Stimulated activated CD8-positive, alpha-beta memory T cell treated with anti-CD3 and anti-CD28 coated beads, Interleukin-2, amount 100 ng/mL, for 48 hours (primary cell): Measurements from ENCODE around the gene TMEM203.
A peak's percentile ranks its signal among the peaks of the same experiment; 100 is the strongest.

Experiments
- DNase-seq, 2 donors: peaks; one replicate each; pipeline ENCODE4 v3.0.0-alpha.2; 2020; ENCODE audit warnings: low read depth in 2 of 2

Gene TMEM203

DNA sequence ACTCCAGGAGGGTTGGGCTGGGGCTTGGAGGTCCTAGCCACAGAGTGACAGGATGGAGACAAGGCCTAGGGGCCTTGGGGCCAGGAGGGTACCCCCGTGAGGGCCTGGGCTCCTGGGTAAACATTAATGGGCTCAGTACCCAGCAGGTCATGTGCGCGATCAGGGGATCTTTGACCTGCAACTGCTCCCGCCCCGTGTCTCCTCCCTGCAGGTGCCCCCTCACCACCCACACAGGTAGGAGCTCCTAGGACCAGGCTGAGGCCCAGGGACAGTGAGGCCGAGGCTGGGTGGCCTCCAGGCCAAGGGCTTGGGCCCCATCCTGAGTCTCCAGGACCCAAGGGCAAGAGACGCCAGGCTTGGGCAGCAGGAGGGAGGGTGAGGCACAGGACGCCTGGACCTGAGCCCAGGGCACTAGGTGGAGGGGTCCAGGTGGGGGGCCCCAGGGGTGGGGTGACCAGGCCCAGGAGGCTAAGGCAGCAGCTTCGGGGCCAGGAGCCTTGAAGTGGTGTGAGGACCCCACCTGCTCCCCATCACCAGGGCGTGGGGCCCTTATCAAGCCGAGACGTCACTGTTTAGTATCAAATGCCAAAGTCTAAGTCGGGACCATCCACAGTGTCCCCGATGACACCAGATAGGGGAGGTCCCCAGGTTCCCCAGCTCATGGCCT, 25.4 kb upstream of the TMEM203 start, which contains the start of gene SLC34A3:
TSS of gene SLC34A3 (plus strand) at position 197 of the 667 bp plus-strand sequence. CDS start 802 bp downstream, outside the sequence.
- no peak for DNase-seq

DNA sequence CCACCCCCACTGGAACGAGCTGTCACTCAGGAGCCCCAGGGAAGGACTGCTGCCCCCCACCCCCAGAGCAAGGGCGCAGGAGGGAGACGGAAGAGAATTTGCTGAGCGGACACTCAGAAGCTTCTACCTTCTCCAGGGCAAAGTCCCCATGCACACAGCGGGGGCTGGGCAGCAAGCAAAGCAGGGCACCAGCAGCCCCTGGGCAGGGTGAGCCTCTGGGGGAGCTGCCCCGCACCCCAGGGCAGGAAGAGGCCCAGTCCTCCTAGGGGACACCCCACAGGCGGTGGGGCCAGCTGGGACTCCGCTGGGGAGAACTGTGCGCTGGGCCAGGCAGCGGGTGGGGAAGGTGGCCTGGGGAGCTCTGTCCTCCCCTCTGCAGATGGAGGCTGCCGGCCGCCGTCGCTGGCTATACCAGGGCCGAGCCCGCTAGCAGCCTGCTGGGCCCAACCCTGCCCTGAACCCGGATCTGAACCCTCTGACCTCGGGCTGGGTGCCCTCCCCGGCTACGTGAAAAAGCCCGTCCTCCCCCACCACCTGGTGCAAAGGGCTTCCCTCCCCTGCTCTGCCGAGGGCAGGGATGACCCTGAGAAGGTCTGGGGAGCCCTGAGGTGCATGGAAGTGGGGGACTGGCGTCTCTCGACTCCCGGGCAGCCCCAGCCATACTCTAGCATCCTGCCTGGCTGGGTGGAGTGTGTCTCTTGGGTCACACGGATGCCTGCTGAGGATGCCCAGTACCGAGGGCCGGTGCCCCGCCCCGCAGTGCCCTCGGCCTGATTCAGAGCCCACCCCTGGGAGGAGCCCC, 24.7 kb upstream of the TMEM203 start:
- DNase-seq: no peak

DNA sequence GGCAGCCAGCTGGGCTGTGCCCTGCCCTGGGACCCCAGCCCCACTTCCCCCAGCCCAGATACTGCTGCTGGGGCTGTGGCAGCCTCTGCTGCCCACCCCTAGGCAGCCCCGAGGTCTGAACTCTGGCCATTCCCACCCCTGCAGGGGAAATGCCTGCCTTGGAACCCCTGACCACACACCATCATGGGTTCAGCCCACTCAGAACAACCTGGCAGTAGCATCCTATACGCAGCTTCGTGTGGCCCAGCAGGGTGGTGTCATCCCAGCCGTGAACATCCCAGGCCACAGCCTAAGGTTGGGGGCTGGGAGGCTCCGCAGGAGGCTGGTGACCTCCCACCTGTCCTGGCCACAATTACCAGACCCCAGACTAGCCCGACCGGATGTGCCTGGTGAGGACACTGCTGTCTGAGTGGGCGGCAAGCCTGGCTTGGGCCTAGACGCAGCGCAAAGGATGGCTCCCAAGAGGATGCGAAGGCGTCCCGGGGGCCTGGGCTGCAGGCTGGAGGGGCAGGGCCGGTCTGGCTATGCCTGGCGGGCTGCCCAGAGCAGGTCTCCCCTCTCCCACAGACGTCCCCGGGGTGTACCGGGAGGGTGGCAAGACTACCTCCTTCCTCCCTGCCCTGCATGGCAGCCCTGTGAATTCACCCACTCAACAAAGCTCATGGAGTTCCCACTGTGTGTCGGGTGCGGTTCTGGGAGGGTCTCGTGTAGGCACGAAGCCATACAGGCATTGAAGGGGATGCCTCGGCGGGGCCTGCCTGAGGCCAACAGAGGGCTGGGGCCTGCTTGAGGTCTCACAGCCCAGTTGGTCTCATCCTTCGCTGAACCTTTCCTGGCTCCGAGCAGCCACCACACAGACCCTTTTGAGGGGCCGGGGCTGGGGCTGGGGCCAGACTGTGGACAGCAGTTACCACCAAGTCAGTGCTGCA, 23.8 kb upstream of the TMEM203 start:
- no peak for DNase-seq

DNA sequence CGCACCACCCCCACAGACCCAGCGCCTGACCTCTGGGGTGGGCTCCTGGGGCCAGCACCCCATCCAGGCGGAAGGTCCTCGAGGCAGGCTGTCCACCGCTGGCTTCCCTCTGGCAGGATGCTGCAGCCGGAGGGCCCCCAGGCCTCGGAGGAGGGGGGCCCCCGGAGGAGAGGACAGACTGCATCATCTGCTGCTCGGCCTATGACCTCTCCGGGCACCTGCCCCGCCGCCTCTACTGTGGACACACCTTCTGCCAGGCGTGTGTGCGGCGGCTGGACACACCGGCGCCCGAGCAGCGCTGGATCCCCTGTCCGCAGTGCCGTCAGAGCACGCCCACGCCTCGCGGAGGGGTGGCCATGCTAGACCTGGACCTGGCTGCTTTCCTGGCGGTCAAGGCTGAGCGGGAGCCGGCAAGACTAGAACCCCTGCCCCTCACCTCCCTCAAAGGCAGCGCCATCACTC, 23.1 kb upstream of the TMEM203 start:
- DNase-seq: no peak

DNA sequence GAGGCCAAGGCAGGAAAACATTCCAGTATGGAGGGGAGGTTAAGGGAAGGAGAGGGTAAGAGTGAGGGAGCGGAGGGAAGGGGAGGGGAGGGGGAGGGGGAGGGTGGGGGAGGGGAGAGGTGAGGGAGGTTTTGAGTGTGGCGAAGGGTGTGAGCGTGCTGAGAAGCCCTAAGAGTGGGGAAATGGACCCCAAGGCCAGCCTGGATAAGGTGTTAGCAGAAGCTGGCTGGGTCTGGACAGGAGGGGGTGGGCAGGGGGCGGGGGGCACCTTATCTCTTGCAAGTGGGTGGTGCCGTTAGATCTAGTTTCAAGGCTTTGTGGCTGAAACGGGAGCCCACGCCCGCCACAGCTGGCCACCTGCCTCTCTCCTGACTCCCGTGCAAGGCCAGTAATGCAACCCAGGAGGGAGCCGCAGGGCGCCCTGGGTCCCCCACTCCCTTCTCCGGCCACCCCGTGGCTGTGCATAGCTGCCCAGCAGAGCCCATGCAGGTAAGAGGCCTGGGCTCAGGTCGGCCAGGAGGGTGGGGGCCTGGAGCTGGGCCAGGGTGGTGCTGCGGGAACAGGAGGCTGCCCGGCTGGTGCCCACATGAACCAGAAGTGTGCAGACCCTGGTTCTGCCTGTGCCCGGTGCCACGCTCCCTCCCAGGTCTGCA, 22.5 kb upstream of the TMEM203 start:
- DNase-seq: no peak

DNA sequence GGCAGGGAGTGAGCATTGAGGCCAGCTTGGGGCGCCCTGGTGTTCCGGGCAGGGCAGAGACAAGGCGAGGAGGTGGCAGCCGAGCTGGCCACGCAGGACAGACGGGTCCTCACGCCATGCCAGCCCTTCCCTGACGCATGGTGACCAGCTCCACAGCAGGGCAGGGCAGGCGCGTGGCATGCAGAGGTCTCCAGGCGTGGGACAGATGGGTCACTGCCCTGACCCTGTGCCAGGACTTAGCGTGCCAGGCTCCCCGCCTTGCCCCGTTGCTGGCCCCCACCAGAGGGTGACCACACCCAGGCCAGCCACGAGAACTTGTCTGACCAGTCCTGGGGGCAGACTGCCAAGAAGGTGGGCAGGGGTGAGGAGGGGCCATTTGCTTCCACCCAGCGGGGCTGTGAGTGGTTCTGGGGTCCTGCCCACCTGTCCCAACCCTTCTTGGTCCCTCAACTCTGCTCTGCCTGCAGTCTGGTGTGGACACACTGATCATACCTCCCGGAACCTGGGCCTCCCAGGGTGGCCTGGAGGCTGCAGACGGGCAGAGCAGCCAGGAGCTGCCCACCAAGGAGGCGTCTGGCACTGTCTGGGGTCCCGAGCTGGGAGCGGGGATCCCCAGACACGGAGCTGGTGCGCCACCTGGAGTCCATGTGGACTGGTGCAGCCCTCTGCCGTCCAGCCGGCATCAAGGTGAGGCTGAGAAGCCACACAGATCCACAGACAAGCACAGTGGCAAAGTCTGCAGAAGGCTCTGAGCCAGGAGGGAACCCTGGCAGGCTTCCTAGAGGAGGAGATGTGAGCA, 21.8 kb upstream of the TMEM203 start, which contains the start of gene RNF224:
TSS of gene RNF224 (plus strand) at position 449 of the 799 bp plus-strand sequence. CDS start 834 bp downstream, outside the sequence.
- DNase-seq: peak; percentile 73 to 79

DNA sequence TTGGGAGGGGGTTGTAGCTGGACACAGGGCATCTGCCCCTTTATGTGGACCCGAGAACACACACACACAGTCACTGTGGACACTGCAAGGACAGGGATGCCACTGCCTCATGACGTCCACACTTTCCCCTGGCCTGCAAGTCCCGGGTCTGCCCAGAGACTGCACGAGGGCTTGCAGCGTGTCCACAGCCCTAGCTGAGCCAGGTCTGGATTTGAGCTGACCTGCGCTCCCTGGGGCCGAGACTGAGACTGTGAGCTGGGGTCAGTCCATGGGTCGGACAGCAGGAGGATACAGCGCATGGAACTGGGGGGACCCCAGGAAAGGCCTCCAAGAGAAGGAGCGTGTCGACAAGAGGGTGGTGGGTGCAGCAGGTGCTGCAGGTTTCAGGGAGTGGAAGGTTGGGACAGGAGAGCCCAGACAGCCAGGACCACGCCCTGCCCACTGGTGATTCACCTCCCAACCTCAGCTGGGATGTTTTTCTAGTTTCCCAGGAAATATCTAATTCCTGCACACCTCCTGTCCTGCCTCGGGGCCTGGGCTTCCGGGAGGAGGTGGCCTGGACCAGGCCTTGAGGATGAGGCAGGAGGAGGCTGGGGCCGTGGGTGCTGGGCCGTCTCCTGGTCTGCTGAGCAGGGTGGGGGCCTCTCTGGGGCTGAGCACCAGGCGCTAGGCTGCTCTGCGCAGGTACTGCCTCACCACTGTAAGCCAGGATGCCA, 21.0 kb upstream of the TMEM203 start:
- no peak for DNase-seq

DNA sequence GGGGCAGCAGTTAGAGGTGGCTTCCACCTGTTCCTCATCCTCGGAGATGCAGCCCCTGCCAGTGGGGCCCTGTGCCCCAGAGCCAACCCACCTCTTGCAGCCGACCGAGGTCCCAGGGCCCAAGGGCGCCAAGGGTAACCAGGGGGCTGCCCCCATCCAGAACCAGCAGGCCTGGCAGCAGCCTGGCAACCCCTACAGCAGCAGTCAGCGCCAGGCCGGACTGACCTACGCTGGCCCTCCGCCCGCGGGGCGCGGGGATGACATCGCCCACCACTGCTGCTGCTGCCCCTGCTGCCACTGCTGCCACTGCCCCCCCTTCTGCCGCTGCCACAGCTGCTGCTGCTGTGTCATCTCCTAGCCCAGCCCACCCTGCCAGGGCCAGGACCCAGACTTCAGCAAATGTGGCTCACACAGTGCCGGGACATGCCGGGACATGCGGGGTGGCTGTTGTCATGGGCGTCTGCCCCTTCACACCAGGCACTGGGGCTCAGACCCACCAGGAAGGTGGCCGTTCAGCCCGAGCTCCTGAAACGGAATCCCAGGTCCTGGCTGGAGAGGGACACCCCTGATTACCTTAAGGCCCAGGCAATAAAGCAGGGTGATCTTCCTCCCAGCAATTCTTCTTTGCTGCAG, 20.4 kb upstream of the TMEM203 start:
- DNase-seq: no peak

DNA sequence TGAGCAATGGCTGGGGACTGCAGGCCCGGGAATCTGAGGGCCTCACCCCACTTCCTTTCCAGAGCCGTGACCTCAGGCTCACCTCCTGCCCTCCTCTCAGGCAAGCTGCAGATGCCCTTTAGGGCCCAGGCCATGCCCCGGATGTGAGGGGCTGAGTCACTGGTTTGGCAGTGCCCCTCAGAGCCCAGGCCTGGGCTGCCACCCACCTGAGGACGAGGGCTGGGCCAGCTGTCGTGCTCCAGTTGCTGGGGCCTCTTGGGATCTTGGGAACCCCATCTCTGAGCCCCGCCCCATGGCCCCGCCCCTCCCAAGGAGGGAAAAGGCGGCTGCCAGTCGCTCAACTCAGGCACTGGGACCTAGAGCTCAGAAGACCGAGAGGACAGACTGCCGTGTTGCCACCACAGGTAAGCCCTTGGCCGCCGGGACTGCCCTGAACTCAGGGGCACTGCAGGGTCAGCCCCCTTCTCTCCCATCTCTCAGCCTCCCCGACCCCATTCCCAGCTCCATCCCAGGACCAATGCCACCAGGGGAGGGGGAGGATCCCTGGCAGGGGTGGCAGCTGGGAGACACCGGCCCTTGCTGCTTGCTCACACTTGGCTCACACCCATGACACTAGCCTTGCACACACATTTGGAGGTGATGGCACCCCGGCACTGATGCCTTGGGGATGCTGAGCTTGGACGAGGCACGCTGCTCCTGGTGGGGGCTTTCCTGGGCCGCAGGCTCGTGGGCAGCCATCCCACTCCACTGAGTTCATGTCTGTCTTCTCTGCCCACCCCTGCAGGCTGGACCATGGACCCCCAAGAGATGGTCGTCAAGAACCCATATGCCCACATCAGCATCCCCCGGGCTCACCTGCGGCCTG, 19.6 kb upstream of the TMEM203 start, which contains the start of gene CYSRT1:
TSS of gene CYSRT1 (plus strand) at position 345 of the 865 bp plus-strand sequence. CDS start at position 793, 448 bp downstream.
- DNase-seq: no peak

DNA sequence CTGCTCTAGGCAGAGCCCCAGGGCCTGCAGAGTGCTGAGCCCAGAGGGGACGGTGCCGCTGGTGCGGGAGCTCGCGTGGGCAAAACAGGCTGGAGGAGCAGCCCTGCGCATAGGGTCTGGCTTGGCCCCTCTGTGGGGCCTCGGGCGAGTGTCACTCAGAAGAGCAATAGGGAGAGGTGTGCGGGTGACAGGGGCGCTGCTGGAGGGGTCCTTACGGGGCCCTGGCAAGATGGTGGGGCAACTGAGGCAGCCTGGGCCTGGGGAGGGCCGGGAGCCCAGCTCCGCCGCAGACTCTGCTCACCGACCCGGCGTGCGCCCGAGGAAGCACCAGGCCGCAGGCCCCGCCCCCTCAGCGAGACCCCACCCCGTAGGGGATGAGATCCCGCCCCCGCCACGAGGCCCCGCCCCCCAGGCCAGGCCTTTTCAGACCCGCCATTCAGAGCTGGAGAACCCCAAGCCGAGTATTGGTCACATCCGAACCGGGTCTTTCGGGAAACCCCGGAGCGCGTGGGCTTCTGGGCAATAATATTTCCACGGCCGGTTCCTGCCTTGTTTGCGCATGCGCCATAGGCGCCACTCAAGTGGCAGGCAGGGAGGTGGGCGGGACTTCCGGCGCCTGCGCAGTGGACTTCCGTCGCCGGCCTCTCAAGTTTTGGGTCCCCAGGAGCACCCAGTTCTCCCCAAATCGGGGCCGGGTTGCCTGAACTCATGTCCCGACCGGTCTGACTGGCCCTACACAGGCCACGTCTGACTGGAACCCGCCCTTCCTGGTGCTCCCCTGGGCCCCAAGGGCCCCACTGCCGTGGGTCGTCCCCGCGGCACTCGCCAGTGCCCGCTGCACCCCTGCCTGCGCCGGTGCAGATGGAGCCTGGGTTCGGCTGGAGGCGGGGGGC, 17.9 kb upstream of the TMEM203 start:
- DNase-seq: peak; percentile 96 to 98

DNA sequence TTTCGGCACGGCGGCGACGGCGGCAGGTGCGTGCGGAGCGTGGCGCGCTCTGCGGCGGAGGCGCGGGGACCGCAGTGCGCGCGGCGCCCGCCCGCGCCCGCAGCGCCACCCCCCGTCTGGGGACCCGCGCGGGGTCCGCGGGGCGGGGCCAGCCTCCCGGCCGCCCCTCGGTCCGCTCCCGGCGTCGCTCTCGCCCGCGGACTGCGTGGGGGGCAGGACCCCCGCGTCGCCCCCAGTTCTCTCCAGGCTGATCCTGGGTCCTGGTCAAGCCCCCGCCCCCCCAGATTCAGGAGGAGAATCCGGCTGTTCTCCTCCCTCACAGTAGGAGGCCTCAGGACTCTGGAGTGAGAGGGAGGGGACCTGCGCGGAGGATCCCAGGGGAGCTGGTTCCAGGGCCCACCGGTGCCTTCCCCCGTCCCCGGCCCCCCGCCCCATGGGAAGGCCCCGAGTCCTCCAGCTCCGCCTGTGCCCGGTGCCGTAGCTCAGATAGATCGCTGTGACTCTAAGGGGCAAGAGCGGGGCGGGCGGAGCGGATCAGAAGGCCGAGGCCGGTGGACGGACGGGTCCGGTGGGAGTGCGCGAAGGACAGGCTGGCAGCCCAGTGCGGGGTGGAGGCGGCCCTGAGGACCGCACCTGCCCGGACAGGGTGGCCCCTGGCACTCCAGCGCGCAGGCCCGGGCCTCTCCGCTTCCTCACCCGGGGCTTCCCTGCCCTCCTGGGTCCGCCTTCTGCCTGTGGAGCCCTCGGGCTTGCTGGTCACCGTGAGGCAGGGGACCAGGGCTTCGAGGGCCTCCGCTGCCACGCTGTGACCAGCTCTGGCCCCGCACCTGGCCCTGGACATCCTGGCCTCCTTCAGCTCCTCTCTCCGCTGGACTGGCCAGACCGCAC, 17.0 kb upstream of the TMEM203 start, which contains the start of gene RNF208:
TSS of gene RNF208 (minus strand) at position 51 of the 888 bp plus-strand sequence. CDS start 1,028 bp downstream, outside the sequence.
- no peak for DNase-seq

DNA sequence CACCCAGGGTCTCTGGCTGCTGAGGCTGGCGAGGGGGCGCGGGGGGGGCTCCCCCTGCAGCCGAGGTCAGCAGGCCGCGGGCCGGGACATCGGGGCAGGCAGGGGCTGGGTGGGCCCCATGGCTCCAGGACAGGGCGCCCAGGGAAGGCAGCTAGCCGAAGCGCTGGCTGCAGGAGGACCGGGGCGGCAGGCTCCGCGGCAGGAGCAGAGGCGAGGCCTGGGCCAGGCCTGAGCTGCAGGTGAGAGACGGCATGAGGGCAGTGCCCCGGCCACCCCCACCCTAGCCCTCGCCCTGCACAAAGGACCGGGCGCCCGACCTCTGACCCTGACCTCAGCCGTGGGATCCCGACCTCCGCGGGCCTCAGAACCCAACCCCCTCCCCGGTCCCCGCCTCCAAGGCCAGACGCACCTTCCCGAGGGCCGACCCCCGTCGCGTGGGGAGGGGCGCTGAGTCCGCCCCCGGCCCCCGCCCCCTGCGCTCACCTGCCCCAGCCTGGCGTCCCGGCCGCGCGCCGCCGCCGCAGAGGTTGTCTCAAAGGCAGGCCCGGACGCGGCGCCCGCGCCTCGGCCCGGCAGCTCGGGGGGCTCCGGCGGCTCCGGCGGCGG, 16.2 kb upstream of the TMEM203 start:
- DNase-seq: no peak

DNA sequence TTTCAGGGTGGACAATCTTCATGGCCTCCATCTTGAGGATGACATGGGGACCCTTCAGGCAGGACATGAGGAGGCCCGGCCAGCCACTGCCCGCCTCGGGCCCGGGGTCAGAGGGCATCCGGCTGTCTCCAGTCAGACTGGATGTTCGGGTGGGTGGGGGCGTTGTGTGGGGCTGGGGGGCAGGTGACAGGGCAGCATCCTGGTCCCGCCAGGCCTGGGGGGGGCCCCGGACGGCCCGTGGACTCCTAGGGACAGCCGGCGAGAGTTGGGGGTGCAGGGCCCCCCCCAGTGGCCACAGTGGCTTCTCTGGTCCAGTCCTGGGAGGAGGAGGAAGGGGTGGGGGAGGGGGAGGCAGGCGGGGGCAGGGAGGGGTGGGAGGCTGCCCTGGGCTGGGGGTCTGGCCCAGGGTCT, 15.7 kb upstream of the TMEM203 start:
- no peak for DNase-seq

DNA sequence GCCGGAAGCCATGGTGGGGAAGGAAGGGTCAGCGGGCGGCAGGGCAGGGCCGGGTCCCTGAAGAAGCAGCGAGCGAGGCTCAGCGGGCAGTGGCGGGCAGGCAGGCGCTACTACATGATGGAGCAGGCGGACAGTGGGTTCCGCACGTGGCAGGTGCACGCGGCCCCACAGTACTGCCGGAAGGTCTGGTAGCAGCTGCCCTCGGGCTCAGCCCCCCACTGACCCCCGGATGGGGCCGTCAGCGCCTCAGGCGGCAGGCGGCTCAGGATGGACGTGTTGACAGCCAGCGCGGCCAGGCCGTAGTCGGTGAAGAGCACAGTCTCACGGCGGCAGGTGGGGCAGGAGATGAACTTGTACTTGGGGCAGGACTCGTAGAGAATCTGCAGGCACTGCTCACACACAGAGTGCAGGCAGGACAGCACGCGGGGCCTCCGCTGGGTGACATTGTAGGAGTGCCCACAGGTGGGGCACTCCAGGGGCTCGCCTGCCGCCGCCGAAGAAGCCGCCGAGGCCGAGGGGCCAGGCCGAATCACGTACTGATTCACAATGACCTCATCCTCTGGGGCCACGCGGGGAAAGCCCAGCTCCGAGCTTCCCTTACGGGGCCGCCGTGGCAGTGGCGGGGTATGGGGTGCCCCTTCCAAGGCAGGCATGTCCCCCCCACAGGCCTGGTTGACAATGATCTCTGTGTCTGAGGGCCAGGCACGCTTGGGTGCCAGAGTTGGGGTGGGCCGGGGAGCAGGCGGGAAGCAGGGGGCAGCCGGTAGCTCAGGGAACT, 15.1 kb upstream of the TMEM203 start:
- no peak for DNase-seq
